Mammary epithelial cell (primary cell): ENCODE measurements around the gene CP.

Source experiments
- EZH2 ChIP-seq: IDR thresholded peaks from 2 replicates; pipeline ENCODE4 v1.6.1; 2012; ENCODE audit warnings: low read length, inconsistent platforms, borderline replicate concordance
- TF ChIP-seq, protein P1 (sequence below), 2 donors: IDR thresholded peaks in 1 of 2; conservative IDR thresholded peaks in 1 of 2; 2 replicates each; pipeline ENCODE4 v1.5.1; 2011 to 2012; ENCODE audit warnings: inconsistent platforms in 2 of 2, low read length in 2 of 2, mild to moderate bottlenecking in 2 of 2, control low read depth in 1 of 2, low read depth in 1 of 2; ENCODE audit not compliant: insufficient read depth in 1 of 2; ENCODE audit errors: extremely low read depth in 1 of 2

DNA sequence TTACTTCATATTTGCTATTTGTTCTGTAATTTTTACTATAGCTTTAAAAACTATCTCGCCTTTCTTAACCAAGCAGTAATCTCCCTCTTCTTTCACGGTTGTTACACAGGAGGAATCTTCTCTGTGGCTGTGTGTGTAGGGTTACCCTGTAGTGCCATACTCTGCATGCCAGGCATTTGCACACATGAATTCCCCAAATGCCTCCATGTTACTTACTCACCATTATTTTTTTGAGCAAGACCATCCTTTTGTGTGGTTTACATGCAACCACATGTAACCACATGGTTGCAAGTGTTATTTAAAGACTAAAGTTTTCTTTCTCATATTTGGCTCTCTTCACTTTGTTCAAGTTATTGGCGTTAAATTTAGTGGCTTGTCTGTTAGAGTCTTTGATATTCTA lies 46.7 kb downstream of the CP start:
- TF ChIP-seq, protein P1, sequence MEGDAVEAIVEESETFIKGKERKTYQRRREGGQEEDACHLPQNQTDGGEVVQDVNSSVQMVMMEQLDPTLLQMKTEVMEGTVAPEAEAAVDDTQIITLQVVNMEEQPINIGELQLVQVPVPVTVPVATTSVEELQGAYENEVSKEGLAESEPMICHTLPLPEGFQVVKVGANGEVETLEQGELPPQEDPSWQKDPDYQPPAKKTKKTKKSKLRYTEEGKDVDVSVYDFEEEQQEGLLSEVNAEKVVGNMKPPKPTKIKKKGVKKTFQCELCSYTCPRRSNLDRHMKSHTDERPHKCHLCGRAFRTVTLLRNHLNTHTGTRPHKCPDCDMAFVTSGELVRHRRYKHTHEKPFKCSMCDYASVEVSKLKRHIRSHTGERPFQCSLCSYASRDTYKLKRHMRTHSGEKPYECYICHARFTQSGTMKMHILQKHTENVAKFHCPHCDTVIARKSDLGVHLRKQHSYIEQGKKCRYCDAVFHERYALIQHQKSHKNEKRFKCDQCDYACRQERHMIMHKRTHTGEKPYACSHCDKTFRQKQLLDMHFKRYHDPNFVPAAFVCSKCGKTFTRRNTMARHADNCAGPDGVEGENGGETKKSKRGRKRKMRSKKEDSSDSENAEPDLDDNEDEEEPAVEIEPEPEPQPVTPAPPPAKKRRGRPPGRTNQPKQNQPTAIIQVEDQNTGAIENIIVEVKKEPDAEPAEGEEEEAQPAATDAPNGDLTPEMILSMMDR (conservative IDR thresholded peaks at IDR 0.05 in 1 of 2, IDR thresholded peaks at IDR 0.05 in 1 of 2; ENCODE audit: extremely low read depth in 1 of 2, insufficient read depth in 1 of 2, low read depth in 1 of 2, low read length in 2 of 2) = no peak
- TF ChIP-seq EZH2 = no peak
